Thyroid gland (tissue), 4 donors: ENCODE data around the gene ZNF71. TPM values are rescaled to one million over a fixed set of nuclear protein-coding genes. Genes with fewer than 3 reads are reported as not detected.

Experiments
- DNase-seq, 2 donors: peaks; one replicate each; pipeline ENCODE4 v3.0.0-alpha.2; 2019
- H3K27ac ChIP-seq, 3 donors: fragments of 200-600 bp; sonication (generic); 1 replicate in 2 of 3; 2 replicates in 1 of 3; pipeline ENCODE4 v1.5.1; 2016 to 2019; ENCODE audit warnings: mild to moderate bottlenecking in 1 of 3, moderate library complexity in 1 of 3
- H3K27me3 ChIP-seq: fragments of 200-600 bp; sonication (generic); one replicate; pipeline ENCODE4 v1.5.1; 2019
- H3K36me3 ChIP-seq, 2 donors: fragments of 200-600 bp; sonication (generic); one replicate each; pipeline ENCODE4 v1.5.1; 2016 to 2019
- H3K4me1 ChIP-seq, 2 donors: fragments of 200-600 bp; sonication (generic); one replicate each; pipeline ENCODE4 v1.5.1; 2017 to 2019
- H3K4me3 ChIP-seq, 3 donors: fragments of 200-600 bp; sonication (generic); replicated peaks in 1 of 3; 1 replicate in 2 of 3; 2 replicates in 1 of 3; pipeline ENCODE4 v1.5.1; 2016; ENCODE audit warnings: mild to moderate bottlenecking in 1 of 3
- H3K9me3 ChIP-seq: fragments of 200-600 bp; sonication (generic); one replicate; pipeline ENCODE4 v1.5.1; 2017
- CTCF ChIP-seq, 6 experiments: fragments of 200-600 bp in 3 of 6; fragments of 450-650 bp in 3 of 6; sonication (generic) in 3 of 6; IDR thresholded peaks; one replicate each; pipeline ENCODE4 v1.5.1; 2016 to 2019; ENCODE audit warnings: antibody characterized with exemption in 6 of 6, mild to moderate bottlenecking in 2 of 6, inconsistent platforms in 1 of 6, moderate library complexity in 1 of 6
- POLR2A ChIP-seq, 2 donors: fragments of 450-650 bp; IDR thresholded peaks; one replicate each; pipeline ENCODE4 v1.6.1; 2017; ENCODE audit warnings: antibody characterized with exemption in 2 of 2, mild to moderate bottlenecking in 2 of 2, moderate library complexity in 1 of 2
- WGBS, 2 donors: methylation state at CpG; one replicate each; pipeline ENCODE4 v1.1.5; 2017; 5-methylcytosine and 5-hydroxymethylcytosine counted together
- intact Hi-C: fragments of 100-400 bp; cut with DNase I; formaldehyde crosslinking; loops from one replicate; pipeline ENCODE4 v1.15.1; 2023
- total RNA-seq, 4 donors: library from RNA; depleted of rRNA; stranded (reverse); fragments of >200 nt; gene quantifications; one replicate each; pipeline ENCODE4 v1.2.3, GENCODE V29; 2016

The ZNF71 gene
- total RNA-seq, 4 donors from 2014 or later: 8.2 to 15.6 (median 8.7) TPM

GRCh38 chr19:56617531-56617930, 22.4 kb downstream of the ZNF71 start:
- peaks cover 8 to 12% of the 10 kb centered on the region in 2 donors for H3K36me3 ChIP-seq
- WGBS, 2 donors: 84 to 92% methylated on average over 8 of the region's 8 CpGs
- TF ChIP-seq POLR2A (IDR thresholded peaks at IDR 0.05) (no peak), CTCF (IDR thresholded peaks at IDR 0.05) (no peak)

GRCh38 chr19:56619121-56619520, 24.0 kb downstream of the ZNF71 start:
- WGBS, 2 donors: 78% methylated on average over 8 of the region's 8 CpGs
- no peak overlapping the region for H3K27ac ChIP-seq
- no peaks in the 10 kb centered on the region for H3K4me1 ChIP-seq
- TF ChIP-seq POLR2A (IDR thresholded peaks at IDR 0.05): no peak
- no peak for TF ChIP-seq CTCF (IDR thresholded peaks at IDR 0.05)
- H3K4me3 ChIP-seq: no peak overlapping the region
- H3K36me3 ChIP-seq: peaks cover 8 to 14% of the 10 kb centered on the region in 2 donors
- intact Hi-C loops: no loop called here
- H3K9me3 ChIP-seq: no peaks in the 10 kb centered on the region
- no peak for DNase-seq
- no peaks in the 10 kb centered on the region for H3K27me3 ChIP-seq

More at GRCh38 chr19:56617531-56617930, 22.4 kb downstream of the ZNF71 start:
- Histone ChIP-seq H3K4me3 (no peak overlapping the region), H3K27me3 (no peaks in the 10 kb centered on the region), H3K9me3 (no peaks in the 10 kb centered on the region), H3K4me1 (no peaks in the 10 kb centered on the region), H3K27ac (no peak overlapping the region)
- intact Hi-C loops: no loop called here
- no peak for DNase-seq

GRCh38 chr19:56622374-56622773, 27.3 kb downstream of the ZNF71 start:
- Histone ChIP-seq H3K27me3 (no peaks in the 10 kb centered on the region), H3K4me3 (no peak overlapping the region), H3K4me1 (no peaks in the 10 kb centered on the region), H3K36me3 (peaks cover 8 to 19% of the 10 kb centered on the region in 2 donors), H3K9me3 (no peaks in the 10 kb centered on the region), H3K27ac (no peak overlapping the region)
- intact Hi-C loops: no loop called here
- DNase-seq: no peak
- TF ChIP-seq CTCF (IDR thresholded peaks at IDR 0.05) (no peak), POLR2A (IDR thresholded peaks at IDR 0.05) (no peak)
- 89 to 95% methylated on average over 33 to 37 of the region's 37 CpGs for WGBS, 2 donors

DNA sequence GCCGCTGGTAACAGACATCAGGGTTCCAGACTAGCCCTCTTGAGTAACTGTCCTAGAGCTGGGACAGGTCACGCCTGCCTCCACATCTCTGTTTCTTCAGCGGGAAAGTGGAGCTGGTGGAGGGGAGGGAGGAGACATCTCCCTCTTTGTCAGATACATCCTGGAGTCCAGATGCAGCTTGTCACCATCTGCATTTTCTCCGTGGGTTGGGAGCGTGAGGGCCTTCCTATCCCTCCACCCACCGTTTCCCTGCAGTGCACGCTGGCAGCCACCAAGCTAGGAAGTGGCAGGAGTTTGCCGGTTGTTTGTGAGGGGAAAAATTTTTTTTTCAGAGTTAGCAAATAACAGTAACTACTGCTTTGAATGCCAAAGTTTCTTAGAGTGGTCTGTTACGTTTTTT, 27.9 kb downstream of the ZNF71 start:
- no peak overlapping the region for H3K4me3 ChIP-seq
- no peak overlapping the region for H3K27ac ChIP-seq
- 86 to 87% methylated on average over 9 of the region's 9 CpGs for WGBS, 2 donors
- intact Hi-C loops: no loop called here
- peaks cover 8 to 19% of the 10 kb centered on the region in 2 donors for H3K36me3 ChIP-seq
- TF ChIP-seq POLR2A (IDR thresholded peaks at IDR 0.05) (no peak), CTCF (IDR thresholded peaks at IDR 0.05) (no peak)
- H3K4me1 ChIP-seq: no peaks in the 10 kb centered on the region
- no peak for DNase-seq
- H3K27me3 ChIP-seq: no peaks in the 10 kb centered on the region
- H3K9me3 ChIP-seq: no peaks in the 10 kb centered on the region

- Histone ChIP-seq H3K36me3 (peaks cover 8 to 19% of the 10 kb centered on the region in 2 donors), H3K4me1 (no peaks in the 10 kb centered on the region), H3K27me3 (no peaks in the 10 kb centered on the region), H3K27ac (no peak overlapping the region), H3K4me3 (no peak overlapping the region), H3K9me3 (no peaks in the 10 kb centered on the region)
- intact Hi-C loops: no loop called here
- TF ChIP-seq CTCF (IDR thresholded peaks at IDR 0.05) (no peak), POLR2A (IDR thresholded peaks at IDR 0.05) (no peak)
- no peak for DNase-seq
- 93 to 98% methylated on average over 9 of the region's 9 CpGs for WGBS, 2 donors
These were observed 30.6 kb downstream of the ZNF71 start for GRCh38 chr19:56625708-56626107.
